Liver (tissue), 3 donors: ENCODE results near the gene KRTAP10-2.
"Not testable (repeated sequence)": the region's sequence is repeated elsewhere in the genome, so short reads cannot be mapped to it uniquely, and the experiment has no call there.

Experiments used
- CTCF ChIP-seq: fragments of 150-350 bp; IDR thresholded peaks from 2 replicates; pipeline ENCODE4 v1.5.1; 2017; ENCODE audit warnings: improper control_type of control experiment, low read depth, low read length; ENCODE audit not compliant: missing input control
- EGR1 ChIP-seq, 2 donors: IDR thresholded peaks; 2 replicates each; pipeline ENCODE4 v1.6.1; 2016 to 2018; ENCODE audit warnings: antibody characterized with exemption in 2 of 2, low read depth in 2 of 2
- GABPA ChIP-seq, 2 donors: IDR thresholded peaks in 1 of 2; conservative IDR thresholded peaks in 1 of 2; 2 replicates each; pipeline ENCODE4 v1.6.1; 2016; ENCODE audit warnings: antibody characterized with exemption in 2 of 2, mild to moderate bottlenecking in 1 of 2, moderate library complexity in 1 of 2
- JUND ChIP-seq, 2 donors: IDR thresholded peaks; 2 replicates each; pipeline ENCODE4 v1.6.1; 2016; ENCODE audit warnings: antibody characterized with exemption in 2 of 2
- NR2F2 ChIP-seq: IDR thresholded peaks from 2 replicates; pipeline ENCODE4 v1.6.1; 2016; ENCODE audit warnings: antibody characterized with exemption
- RAD21 ChIP-seq, 2 donors: IDR thresholded peaks; 2 replicates each; pipeline ENCODE4 v1.6.1; 2016; ENCODE audit warnings: antibody characterized with exemption in 2 of 2, mild to moderate bottlenecking in 2 of 2
- TAF1 ChIP-seq: conservative IDR thresholded peaks from 2 replicates; pipeline ENCODE4 v1.6.1; 2016; ENCODE audit warnings: antibody characterized with exemption, mild to moderate bottlenecking
- TF ChIP-seq, protein P1 (sequence below): IDR thresholded peaks from 2 replicates; pipeline ENCODE4 v1.6.1; 2016; ENCODE audit warnings: antibody characterized with exemption, mild to moderate bottlenecking
- TF ChIP-seq, protein P2 (sequence below): IDR thresholded peaks from 2 replicates; pipeline ENCODE4 v1.6.1; 2016; ENCODE audit warnings: antibody characterized with exemption
- TF ChIP-seq, protein P3 (sequence below): IDR thresholded peaks from 2 replicates; pipeline ENCODE4 v1.6.1; 2016; ENCODE audit warnings: antibody characterized with exemption
- donor health status: healthy.
- donor health status: healthy.

- not testable (repeated sequence) for TF ChIP-seq CTCF; JUND (IDR thresholded peaks at IDR 0.05); EGR1 (IDR thresholded peaks at IDR 0.05; ENCODE audit: low read depth in 2 of 2); TAF1; GABPA (IDR thresholded peaks at IDR 0.05 in 1 of 2, conservative IDR thresholded peaks at IDR 0.05 in 1 of 2); RAD21 (IDR thresholded peaks at IDR 0.05); NR2F2
- TF ChIP-seq, protein P1, sequence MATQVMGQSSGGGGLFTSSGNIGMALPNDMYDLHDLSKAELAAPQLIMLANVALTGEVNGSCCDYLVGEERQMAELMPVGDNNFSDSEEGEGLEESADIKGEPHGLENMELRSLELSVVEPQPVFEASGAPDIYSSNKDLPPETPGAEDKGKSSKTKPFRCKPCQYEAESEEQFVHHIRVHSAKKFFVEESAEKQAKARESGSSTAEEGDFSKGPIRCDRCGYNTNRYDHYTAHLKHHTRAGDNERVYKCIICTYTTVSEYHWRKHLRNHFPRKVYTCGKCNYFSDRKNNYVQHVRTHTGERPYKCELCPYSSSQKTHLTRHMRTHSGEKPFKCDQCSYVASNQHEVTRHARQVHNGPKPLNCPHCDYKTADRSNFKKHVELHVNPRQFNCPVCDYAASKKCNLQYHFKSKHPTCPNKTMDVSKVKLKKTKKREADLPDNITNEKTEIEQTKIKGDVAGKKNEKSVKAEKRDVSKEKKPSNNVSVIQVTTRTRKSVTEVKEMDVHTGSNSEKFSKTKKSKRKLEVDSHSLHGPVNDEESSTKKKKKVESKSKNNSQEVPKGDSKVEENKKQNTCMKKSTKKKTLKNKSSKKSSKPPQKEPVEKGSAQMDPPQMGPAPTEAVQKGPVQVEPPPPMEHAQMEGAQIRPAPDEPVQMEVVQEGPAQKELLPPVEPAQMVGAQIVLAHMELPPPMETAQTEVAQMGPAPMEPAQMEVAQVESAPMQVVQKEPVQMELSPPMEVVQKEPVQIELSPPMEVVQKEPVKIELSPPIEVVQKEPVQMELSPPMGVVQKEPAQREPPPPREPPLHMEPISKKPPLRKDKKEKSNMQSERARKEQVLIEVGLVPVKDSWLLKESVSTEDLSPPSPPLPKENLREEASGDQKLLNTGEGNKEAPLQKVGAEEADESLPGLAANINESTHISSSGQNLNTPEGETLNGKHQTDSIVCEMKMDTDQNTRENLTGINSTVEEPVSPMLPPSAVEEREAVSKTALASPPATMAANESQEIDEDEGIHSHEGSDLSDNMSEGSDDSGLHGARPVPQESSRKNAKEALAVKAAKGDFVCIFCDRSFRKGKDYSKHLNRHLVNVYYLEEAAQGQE = not testable (repeated sequence)
- TF ChIP-seq, protein P2, sequence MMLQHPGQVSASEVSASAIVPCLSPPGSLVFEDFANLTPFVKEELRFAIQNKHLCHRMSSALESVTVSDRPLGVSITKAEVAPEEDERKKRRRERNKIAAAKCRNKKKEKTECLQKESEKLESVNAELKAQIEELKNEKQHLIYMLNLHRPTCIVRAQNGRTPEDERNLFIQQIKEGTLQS = not testable (repeated sequence)
- TF ChIP-seq, protein P3, sequence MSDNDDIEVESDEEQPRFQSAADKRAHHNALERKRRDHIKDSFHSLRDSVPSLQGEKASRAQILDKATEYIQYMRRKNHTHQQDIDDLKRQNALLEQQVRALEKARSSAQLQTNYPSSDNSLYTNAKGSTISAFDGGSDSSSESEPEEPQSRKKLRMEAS = not testable (repeated sequence)
Observed at GRCh38 chr21:44591801-44592130, 40.5 kb upstream of the KRTAP10-2 start.
